HG03520 (cell line): ENCODE data around the gene ASB18.

Experiments
- ATAC-seq: cut with Tn5 transposase; IDR thresholded peaks from one replicate; pipeline ENCODE4 v1.9.1; 2021; ENCODE audit warnings: mild to moderate bottlenecking, moderate library complexity; ENCODE audit not compliant: unreplicated experiment

Gene ASB18

GRCh38 chr2:236164925-236165841 lies 99.0 kb downstream of the ASB18 start:
- ATAC-seq = no peak

GRCh38 chr2:236164201-236164924 lies 99.8 kb downstream of the ASB18 start:
- ATAC-seq = no peak

- no peak for ATAC-seq
Measured at GRCh38 chr2:236163471-236164200, 100.6 kb downstream of the ASB18 start.

GRCh38 chr2:236162882-236163470 lies 101.2 kb downstream of the ASB18 start:
- ATAC-seq = no peak

- no peak for ATAC-seq
Measured at GRCh38 chr2:236162031-236162845, 102.0 kb downstream of the ASB18 start.

- no peak for ATAC-seq
Measured at GRCh38 chr2:236161531-236161930, 102.7 kb downstream of the ASB18 start.

GRCh38 chr2:236161082-236161462 lies 103.1 kb downstream of the ASB18 start:
- no peak for ATAC-seq

- ATAC-seq = no peak
Measured at GRCh38 chr2:236160366-236161081, 103.7 kb downstream of the ASB18 start.

GRCh38 chr2:236159778-236160170 lies 104.4 kb downstream of the ASB18 start:
- ATAC-seq = no peak

- ATAC-seq = no peak
Measured at GRCh38 chr2:236158969-236159777, 105.0 kb downstream of the ASB18 start.

- ATAC-seq = no peak
Measured at GRCh38 chr2:236157815-236158498, 106.2 kb downstream of the ASB18 start.

GRCh38 chr2:236157366-236157765 lies 106.8 kb downstream of the ASB18 start:
- ATAC-seq = no peak

- ATAC-seq = no peak
Measured at GRCh38 chr2:236156860-236157194, 107.4 kb downstream of the ASB18 start.

- ATAC-seq = no peak
Measured at GRCh38 chr2:236156095-236156859, 107.9 kb downstream of the ASB18 start.

GRCh38 chr2:236155406-236155805 lies 108.8 kb downstream of the ASB18 start:
- no peak for ATAC-seq

GRCh38 chr2:236146436-236146835 lies 117.8 kb downstream of the ASB18 start:
- no peak for ATAC-seq

- ATAC-seq = no peak
Measured at GRCh38 chr2:236143811-236144210, 120.4 kb downstream of the ASB18 start.
